22Rv1 (cell line): Measurements from ENCODE around the gene FBRSL1.

Source experiments
- H3K27ac ChIP-seq: fragments of 450-650 bp; 2 replicates; pipeline ENCODE4 v1.5.1; 2017
- ZFX ChIP-seq: fragments of 450-650 bp; IDR thresholded peaks from 2 replicates; pipeline ENCODE4 v1.6.1; 2017; ENCODE audit warnings: antibody characterized with exemption, borderline replicate concordance
- TF ChIP-seq, protein P1 (sequence below): fragments of 450-650 bp; IDR thresholded peaks from 2 replicates; pipeline ENCODE4 v1.5.1; 2017; ENCODE audit warnings: mild to moderate bottlenecking

Gene FBRSL1

DNA sequence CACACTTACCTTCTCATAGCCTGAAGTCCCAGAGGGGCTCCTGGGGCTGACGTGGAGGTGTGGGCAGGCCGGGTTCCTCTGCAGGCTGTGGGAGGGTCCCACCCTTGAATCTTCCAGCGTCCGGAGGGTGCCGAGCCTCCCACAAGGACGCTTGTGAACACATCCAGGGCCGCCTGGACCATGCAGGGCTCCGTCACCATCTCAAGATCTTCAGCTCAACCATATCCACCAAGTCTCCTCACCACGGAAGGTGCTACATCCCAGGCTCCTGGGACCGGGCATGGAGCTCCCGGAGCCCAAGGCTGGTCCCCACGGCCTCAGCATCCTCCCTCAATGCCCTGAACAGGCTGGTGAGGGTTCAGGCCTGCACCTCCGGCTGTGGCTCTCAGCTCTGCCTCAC lies 10.7 kb upstream of the FBRSL1 start:
- H3K27ac ChIP-seq = no peak overlapping the region
- TF ChIP-seq, protein P1, sequence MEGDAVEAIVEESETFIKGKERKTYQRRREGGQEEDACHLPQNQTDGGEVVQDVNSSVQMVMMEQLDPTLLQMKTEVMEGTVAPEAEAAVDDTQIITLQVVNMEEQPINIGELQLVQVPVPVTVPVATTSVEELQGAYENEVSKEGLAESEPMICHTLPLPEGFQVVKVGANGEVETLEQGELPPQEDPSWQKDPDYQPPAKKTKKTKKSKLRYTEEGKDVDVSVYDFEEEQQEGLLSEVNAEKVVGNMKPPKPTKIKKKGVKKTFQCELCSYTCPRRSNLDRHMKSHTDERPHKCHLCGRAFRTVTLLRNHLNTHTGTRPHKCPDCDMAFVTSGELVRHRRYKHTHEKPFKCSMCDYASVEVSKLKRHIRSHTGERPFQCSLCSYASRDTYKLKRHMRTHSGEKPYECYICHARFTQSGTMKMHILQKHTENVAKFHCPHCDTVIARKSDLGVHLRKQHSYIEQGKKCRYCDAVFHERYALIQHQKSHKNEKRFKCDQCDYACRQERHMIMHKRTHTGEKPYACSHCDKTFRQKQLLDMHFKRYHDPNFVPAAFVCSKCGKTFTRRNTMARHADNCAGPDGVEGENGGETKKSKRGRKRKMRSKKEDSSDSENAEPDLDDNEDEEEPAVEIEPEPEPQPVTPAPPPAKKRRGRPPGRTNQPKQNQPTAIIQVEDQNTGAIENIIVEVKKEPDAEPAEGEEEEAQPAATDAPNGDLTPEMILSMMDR = no peak
- no peak for TF ChIP-seq ZFX

DNA sequence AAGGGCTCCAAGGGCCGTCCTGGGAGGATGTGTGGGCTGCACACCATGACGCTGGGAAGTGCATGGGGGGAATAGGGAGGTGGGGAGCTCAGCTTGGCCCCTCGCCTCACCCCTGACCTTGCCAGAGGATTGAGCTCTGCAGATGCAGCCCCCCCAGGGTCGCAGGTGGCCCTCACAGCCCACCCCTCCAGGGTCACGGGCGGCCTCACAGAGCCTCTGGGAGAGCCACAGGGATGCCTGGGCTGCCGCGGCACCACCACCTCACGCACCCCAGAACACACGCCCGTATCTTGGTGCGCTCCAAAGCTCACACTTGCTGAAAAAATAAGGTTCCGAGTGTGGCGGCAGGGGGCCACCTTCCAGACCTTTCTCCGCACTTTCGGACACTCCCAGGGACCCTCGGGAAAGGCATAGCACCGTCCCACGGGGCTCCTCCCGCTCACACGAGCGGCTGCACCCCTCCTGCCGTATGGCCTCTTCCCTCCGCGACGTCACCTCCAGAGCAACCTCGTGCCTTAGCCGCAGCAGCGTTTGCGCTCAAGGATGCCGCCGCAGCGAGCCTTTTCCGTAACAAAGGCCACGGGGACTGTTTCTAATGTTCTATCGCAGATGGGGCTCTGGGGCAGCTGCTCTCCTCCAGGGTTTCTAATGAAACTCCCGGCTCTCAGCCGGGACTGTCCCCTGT lies 9.9 kb upstream of the FBRSL1 start:
- TF ChIP-seq ZFX = no peak
- TF ChIP-seq, protein P1 = no peak
- H3K27ac ChIP-seq = no peak overlapping the region

DNA sequence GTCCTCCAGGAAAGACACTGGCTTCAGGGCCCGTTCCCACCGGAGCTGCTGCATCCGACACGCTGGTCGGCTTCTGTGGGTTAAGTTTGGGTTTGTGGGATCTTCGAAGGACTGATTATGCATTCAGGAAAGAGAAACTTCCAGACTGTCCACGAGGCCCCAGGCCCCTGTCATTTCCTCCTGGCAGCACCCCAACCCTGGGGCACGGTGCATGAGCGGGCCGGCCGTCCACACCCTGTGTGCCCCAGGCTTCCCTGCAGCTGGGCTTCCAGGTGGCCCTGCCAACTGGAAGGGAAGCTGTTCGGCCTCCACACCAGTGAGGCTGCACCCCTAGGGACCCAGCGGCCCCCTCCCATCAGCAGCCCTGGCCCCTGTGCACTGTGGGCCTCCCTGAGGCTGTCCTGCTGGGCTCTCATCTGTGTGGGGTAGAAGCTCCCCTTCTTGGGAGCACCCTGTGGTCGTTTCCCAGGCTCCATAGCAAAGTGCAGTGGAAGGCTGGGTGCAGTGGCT lies 9.3 kb upstream of the FBRSL1 start:
- TF ChIP-seq ZFX = no peak
- TF ChIP-seq, protein P1 = no peak
- H3K27ac ChIP-seq = no peak overlapping the region

DNA sequence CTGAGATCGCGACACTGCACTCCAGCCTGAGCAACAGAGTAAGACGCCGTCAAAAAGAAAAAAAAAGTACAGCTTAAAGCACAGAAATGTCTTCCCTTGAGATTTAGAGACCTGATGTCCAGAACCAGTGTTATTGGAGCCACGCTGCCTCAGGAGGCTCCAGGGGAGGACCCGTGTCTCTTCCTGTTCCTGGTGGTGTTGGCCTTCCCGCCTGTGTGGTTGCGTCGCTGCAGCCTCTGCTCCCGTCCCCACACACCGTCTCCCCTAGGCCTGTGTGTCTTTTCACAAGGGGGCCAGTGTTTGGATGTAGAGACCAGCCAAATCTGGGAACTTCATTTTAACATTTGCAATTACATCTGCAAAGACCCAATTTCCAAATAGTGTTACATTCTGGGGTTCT lies 8.6 kb upstream of the FBRSL1 start:
- no peak overlapping the region for H3K27ac ChIP-seq
- TF ChIP-seq, protein P1 = no peak
- no peak for TF ChIP-seq ZFX

DNA sequence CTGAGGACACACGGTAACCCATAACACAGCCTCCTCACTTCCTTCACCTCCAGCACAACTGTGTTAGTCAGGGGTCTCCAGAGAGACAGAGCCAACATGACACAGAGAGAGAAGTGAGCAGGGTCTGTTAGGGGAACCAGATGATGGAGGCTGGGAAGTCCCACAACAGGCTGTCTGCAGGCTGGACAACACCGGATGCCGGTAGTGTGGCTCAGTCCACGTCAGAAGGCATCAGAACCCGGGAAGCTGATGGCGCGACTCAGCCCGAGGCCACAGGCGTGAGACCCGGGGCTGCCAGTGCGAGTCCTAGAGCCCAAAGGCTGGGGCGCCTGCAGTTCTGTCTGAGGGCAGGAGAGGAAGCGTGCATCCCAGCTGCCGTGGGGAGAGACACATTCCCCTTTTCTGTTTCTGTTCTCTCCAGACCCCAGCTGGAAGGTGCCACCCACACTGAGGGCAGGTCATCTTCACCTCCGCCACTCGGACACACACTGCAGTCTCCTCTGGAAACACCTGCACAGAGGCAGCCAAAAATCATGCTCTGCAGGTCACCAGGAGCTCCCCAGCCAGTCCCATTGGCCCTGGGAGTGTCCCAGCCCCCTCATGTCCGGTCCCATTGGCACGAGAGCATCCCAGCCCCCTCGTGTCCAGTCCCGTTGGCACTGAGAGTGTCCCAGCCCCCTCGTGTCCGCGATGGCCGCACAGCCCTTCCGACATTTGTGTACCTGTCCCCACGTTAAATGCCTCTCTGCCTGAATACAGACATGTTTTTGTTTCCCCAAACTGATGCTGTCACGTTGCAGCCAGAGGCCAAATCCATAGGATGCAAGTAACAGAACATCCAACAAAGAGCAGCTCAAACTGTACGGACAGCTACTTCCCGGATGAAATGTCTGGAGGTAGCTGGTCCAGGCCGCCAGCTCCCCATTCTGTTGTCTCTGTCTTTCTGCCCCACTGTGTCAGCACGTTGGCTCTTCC lies 7.9 kb upstream of the FBRSL1 start:
- no peak for TF ChIP-seq ZFX
- TF ChIP-seq, protein P1 = no peak

DNA sequence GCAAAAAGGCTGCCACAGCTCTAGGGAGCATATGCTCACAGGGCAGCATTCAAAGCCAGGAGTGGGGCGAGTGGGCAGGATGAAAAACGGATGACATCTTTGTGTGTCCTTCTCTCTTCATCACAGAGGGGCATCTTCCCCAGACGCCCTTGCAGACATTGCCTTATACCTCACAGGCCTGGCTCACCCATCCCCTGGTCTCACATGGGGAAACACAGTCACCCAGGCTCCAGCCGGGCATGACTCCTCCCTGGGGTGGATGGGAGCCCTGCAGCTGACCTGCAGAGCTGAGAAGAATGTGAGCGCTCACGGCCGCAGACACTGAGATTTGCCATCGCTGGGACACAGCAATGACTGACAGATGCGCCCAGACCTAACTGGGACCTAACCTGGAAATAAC lies 7.2 kb upstream of the FBRSL1 start:
- TF ChIP-seq, protein P1 = no peak
- TF ChIP-seq ZFX = no peak
- H3K27ac ChIP-seq = no peak overlapping the region

More for the DNA sequence above, 7.9 kb upstream of the FBRSL1 start:
- no peak overlapping the region for H3K27ac ChIP-seq
